Activated naive CD8-positive, alpha-beta T cell treated with anti-CD3 and anti-CD28 coated beads, Interleukin-2, amount 10 ng/mL, durations not matched to agents 7 days and 5 days (primary cell): ENCODE results near the gene DUSP10. TPM values are rescaled to one million over a fixed set of nuclear protein-coding genes. Genes with fewer than 3 reads are reported as not detected.
A peak's percentile ranks its signal among the peaks of the same experiment; 100 is the strongest.

ENCODE experiments used
- ATAC-seq: fragments of 150-1000 bp; cut with Tn5 transposase; one replicate; pipeline ENCODE4 v1.10.0; 2021; ENCODE audit warnings: low read depth, moderate library complexity
- POLR2A ChIA-PET: fragments of 350-600 bp; sonication (Branson Sonifier 250); formaldehyde crosslinking; loops from one replicate; lab custom pipeline; 2021; ENCODE audit warnings: antibody characterized with exemption; lab: Charles Lee
- DNase-seq: peaks from one replicate; pipeline ENCODE4 v3.0.0; 2021
- H3K27ac Mint-ChIP-seq: one replicate; pipeline ENCODE4 v1.8.0; 2022; ENCODE audit warnings: mild to moderate bottlenecking, mixed read lengths
- H3K27me3 Mint-ChIP-seq: one replicate; pipeline ENCODE4 v1.8.0; 2022; ENCODE audit warnings: mild to moderate bottlenecking, moderate library complexity, mixed read lengths
- H3K36me3 Mint-ChIP-seq: one replicate; pipeline ENCODE4 v1.8.0; 2021; ENCODE audit warnings: mild to moderate bottlenecking, mixed read lengths
- H3K4me1 Mint-ChIP-seq: one replicate; pipeline ENCODE4 v1.8.0; 2021; ENCODE audit warnings: mixed read lengths
- H3K4me3 Mint-ChIP-seq: one replicate; pipeline ENCODE4 v1.8.0; 2022; ENCODE audit warnings: mild to moderate bottlenecking, moderate library complexity, mixed read lengths
- H3K9me3 Mint-ChIP-seq: one replicate; pipeline ENCODE4 v1.8.0; 2021; ENCODE audit warnings: mixed read lengths
- total RNA-seq, 2 experiments: library from RNA; stranded (reverse); gene quantifications; one replicate each; pipeline ENCODE4 v1.2.3, GENCODE V29; 2021

The DUSP10 gene
- total RNA-seq, 2 experiments from 2014 or later = 14.8 to 15.7 TPM

DNA sequence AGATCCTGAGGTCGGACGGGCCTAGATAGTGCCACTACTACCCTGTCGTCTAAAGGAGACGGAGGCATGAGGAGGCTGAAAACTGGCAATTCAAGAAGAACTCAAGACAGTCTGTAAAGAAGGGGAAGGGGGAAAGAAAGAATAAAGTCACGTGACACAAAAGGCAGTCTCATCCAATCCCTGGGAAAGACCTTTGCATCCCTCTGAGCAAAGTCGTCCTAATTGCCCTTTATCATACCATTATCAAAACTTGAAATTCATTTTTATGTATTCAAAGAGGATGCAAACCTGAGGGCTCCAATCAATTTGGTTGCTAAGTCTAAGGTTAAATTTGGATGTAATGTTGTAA is 2.2 kb downstream of the DUSP10 start:
- ATAC-seq (no peak), DNase-seq (no peak)
- H3K4me3 Mint-ChIP-seq = peak overlapping the region; percentile 54
- H3K4me1 Mint-ChIP-seq = peaks cover 48% of the 10 kb centered on the region
- POLR2A ChIA-PET = interaction anchor here (2.9 to 5.4 kb wide), 2 partner anchors 15 to 28 kb away, joined by 22 to 159 read pairs; no protein-coding TSS in a partner anchor
- H3K9me3 Mint-ChIP-seq = peaks cover 1% of the 10 kb centered on the region
- H3K27me3 Mint-ChIP-seq = no peaks in the 10 kb centered on the region
- peaks cover 44% of the 10 kb centered on the region for H3K36me3 Mint-ChIP-seq
- H3K27ac Mint-ChIP-seq = no peak overlapping the region

DNA sequence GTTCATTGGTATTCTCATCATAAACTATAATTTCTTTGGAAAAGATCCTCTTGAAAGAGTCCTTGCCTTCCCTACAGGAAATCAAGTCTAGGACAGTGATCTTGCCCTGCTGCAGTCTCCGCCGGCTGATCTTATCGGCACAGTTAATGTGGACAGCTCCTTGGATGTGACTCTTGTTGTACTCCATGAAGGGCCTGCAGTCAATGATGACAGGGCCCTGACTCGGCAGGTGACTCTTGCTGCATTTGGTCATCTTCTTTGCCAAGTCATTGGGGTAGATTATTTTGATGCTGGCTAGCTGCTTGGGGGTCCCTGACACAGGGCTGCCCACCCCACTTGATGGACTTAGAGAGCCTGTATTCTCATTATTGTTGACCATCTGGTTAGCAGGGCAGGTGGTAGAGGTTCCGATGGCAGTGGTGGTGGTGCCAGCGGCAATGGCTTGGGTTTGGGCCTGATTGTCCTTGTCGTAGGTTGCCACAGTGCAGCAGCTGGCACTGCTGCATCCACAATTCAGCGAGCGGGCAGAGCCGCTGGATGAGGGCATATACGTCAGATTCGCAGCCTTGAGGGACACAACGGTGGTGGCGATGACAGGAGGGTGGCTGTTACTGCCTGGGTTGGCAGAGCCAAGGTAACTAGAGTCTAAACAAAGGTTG is 2.7 kb downstream of the DUSP10 start:
- H3K4me3 Mint-ChIP-seq = peak overlapping the region; percentile 54
- peaks cover 45% of the 10 kb centered on the region for H3K36me3 Mint-ChIP-seq
- no peaks in the 10 kb centered on the region for H3K27me3 Mint-ChIP-seq
- ATAC-seq (no peak), DNase-seq (no peak)
- H3K4me1 Mint-ChIP-seq = peaks cover 52% of the 10 kb centered on the region
- POLR2A ChIA-PET = interaction anchor here (5.4 kb wide), 1 partner anchor 28 kb away, joined by 159 read pairs; no protein-coding TSS in a partner anchor
- H3K27ac Mint-ChIP-seq = no peak overlapping the region
- peaks cover 1% of the 10 kb centered on the region for H3K9me3 Mint-ChIP-seq

DNA sequence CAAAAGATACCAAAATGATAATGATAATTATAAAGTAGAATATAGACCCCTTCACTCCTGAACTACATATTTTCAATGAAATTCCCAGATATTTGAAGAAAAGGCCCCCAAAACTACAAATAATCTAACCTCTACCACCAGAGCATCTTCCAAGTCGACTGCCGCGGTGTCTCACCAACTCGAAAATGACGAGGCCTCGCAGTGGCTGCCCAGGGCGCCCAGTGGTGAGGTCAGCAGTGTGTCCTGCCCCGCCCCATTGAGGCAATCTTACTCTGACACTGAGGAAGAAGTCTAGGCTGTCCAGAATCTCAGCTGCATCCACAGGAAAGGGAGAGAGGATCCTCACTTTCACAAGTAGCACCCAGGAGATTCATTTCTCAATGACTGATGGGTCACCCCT is 5.2 kb downstream of the DUSP10 start:
- no peak overlapping the region for H3K27ac Mint-ChIP-seq
- DNase-seq = no peak
- no peaks in the 10 kb centered on the region for H3K27me3 Mint-ChIP-seq
- peaks cover 63% of the 10 kb centered on the region for H3K36me3 Mint-ChIP-seq
- POLR2A ChIA-PET = no interaction called here
- peak overlapping the region; percentile 35 for H3K4me3 Mint-ChIP-seq
- peaks cover 1% of the 10 kb centered on the region for H3K9me3 Mint-ChIP-seq
- ATAC-seq = no peak
- peaks cover 60% of the 10 kb centered on the region for H3K4me1 Mint-ChIP-seq

DNA sequence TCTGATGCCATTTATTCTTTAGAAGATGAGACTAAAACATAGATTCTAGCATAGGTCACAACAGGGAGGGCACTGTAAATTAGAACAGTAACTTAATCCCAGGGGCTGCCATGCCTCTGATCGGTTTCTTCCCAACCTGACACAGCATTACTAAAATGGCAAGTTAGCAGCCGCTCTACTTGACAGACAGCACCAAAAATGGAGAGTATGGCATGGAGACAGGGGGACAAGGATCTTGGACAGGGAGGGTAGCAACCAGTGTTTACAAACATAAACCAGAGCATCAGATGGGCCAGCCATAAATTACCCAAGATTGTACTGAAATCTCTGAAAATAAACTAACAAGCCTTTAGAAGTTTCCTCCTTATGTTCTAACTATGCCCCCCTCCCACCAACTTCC is 5.9 kb downstream of the DUSP10 start:
- POLR2A ChIA-PET = interaction anchor here (0.6 kb wide), 1 partner anchor 1036 kb away, joined by 3 read pairs; no protein-coding TSS in a partner anchor
- no peak for ATAC-seq
- H3K4me3 Mint-ChIP-seq = no peak overlapping the region
- H3K36me3 Mint-ChIP-seq = peaks cover 65% of the 10 kb centered on the region
- DNase-seq = no peak
- peaks cover 60% of the 10 kb centered on the region for H3K4me1 Mint-ChIP-seq
- peak overlapping the region; percentile 59 for H3K27ac Mint-ChIP-seq
- H3K27me3 Mint-ChIP-seq = no peaks in the 10 kb centered on the region
- H3K9me3 Mint-ChIP-seq = peaks cover 1% of the 10 kb centered on the region

DNA sequence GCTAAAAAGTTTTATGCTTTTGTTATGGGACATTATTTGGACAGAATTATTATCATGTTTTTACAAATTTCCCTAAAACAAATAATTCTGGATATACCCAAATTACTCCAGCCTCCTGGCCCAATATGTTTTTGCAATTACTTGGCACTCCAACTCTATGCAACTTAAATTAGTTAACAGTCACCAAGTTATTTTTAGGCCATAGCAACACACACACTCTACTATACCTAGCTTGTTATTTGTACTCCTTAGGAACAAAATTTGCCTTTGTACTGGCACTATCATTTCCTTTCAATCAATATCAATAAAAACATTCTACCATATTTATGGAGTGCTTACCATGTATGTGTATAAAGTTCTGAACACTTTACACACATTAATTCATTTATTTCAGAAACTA is 7.7 kb downstream of the DUSP10 start:
- Mint-ChIP-seq H3K4me3 (peak overlapping the region; percentile 15), H3K27me3 (no peaks in the 10 kb centered on the region), H3K4me1 (peaks cover 70% of the 10 kb centered on the region), H3K36me3 (peaks cover 69% of the 10 kb centered on the region), H3K9me3 (peaks cover 1% of the 10 kb centered on the region), H3K27ac (no peak overlapping the region)
- no peak for DNase-seq
- POLR2A ChIA-PET = interaction anchor here (1.0 kb wide), 2 partner anchors 9 to 21 kb away, joined by 4 read pairs; no protein-coding TSS in a partner anchor
- ATAC-seq = no peak

DNA sequence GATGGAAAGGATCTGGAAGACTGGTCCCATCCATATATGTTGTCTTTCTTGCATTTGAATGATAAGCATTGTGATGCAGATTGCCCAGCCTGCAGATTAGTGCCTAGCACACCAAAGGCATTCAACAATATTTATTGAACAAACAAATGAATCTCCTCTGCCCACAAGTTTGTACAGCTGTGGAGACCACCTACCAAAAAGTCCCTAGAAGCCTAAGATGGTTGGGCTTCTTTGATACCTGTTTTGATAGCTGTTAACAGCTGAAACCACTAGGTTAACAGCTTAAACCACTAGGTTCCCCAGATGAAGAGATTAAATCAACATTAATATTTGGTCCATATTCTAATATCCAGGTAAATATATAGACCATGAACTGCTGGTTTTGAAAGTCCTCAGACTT is 9.8 kb downstream of the DUSP10 start:
- no peak overlapping the region for H3K4me3 Mint-ChIP-seq
- H3K27ac Mint-ChIP-seq = no peak overlapping the region
- ATAC-seq (no peak), DNase-seq (no peak)
- peaks cover 63% of the 10 kb centered on the region for H3K36me3 Mint-ChIP-seq
- POLR2A ChIA-PET = no interaction called here
- H3K4me1 Mint-ChIP-seq = peaks cover 73% of the 10 kb centered on the region
- H3K9me3 Mint-ChIP-seq = peaks cover 2% of the 10 kb centered on the region
- no peaks in the 10 kb centered on the region for H3K27me3 Mint-ChIP-seq

DNA sequence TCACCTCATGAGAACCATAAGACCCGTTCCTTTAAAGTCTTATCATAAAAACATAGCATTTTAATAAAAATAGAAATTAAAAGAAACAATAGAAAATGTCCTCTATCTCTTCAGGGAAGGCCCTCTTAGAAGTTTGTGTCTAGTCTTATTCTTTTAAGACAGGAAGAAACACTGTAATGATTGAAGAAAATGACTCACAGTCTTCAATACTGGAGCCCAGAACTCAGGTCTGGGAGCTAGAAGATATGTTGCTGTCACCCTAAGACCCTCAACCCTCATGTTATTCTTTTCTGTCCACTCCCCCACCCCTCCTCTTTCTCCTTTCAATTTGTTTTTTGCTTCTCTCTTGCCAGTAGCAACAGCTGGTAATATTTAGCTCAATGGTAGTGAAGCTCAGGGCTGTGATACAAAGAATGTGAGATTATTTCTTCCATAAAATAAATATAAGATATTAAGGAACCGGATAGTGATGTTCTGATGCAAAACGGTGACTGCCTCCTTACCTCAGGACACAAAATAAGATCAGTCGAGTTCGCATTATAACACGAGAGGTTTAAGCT is 12.0 kb downstream of the DUSP10 start:
- POLR2A ChIA-PET = interaction anchor here (0.6 to 1.7 kb wide), 3 partner anchors 11 to 71 kb away, joined by 3 to 14 read pairs (median 7); partner anchors contain the start of gene DUSP10
- Mint-ChIP-seq H3K4me3 (peak overlapping the region; percentile 9), H3K27me3 (no peaks in the 10 kb centered on the region), H3K4me1 (peaks cover 72% of the 10 kb centered on the region), H3K36me3 (peaks cover 60% of the 10 kb centered on the region), H3K27ac (peak overlapping the region; percentile 60), H3K9me3 (peaks cover 6% of the 10 kb centered on the region)
- no peak for ATAC-seq
- DNase-seq = no peak

DNA sequence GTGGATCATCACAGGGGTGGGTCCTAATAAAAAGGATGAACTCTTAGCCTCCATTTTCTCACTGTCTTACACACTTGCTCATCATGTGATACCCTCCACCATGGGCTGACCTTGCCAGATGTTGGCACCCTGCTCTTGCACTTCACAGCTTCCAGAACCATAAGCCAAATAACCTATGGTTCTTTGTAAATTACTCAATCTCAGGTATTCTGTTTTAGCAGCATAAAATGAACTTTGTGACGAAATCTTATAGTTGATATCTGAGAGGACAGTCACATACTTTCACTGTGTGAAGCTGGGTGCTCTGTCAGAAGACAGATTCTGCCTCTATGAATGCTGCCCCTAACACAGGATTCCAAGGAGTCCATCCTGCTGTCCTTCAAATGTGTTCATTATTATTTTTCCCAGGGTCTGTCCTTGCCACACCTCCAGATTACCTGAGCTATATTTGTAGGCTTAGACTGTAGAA is 13.8 kb downstream of the DUSP10 start:
- Mint-ChIP-seq H3K4me1 (peaks cover 62% of the 10 kb centered on the region), H3K9me3 (peaks cover 12% of the 10 kb centered on the region), H3K27me3 (no peaks in the 10 kb centered on the region), H3K27ac (peak overlapping the region; percentile 84), H3K4me3 (peak overlapping the region; percentile 49), H3K36me3 (peaks cover 65% of the 10 kb centered on the region)
- DNase-seq (no peak), ATAC-seq (no peak)
- POLR2A ChIA-PET = interaction anchor here (0.7 to 1.3 kb wide), 3 partner anchors 11 to 15 kb away, joined by 4 read pairs; partner anchors contain the start of gene DUSP10

DNA sequence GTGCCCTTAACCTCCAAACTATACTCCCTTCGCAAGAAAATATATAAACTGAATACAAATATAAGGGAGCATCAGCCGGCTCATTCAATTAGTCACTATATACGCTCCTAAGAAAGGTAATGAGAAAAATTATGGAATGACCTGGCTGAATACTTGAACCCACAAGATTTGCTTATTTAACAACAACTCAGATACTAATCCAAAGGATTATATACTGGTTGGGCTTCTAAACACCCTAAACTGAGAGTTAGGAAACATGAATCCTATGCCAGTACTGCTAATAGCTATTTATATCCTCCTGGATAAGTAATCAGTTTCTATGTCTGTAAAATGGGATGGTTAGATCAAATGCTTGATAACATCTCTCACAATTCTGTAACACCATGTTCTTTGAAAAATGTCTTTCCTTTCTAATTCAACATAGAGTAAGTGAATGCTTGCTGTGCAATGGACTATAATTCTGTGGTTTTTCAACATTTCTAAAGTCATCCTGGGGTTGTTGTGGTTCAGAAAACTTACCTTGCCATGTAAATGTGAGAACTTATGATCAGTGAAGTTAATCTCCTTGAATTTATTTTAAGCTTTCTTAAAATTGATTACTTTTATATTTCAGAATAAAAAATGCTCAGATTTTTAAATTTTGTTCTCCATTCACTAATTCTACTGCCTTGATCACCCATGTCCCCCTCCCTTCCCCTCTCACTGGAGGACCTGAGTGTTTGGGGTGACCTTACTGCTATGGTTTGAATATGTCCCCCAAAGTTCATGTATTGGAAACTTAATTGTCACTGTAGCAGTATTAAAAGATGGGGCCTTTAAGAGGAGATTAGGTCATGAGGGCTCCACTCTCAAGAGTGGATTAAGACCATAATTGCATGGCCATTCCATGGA is 14.5 kb downstream of the DUSP10 start:
- Mint-ChIP-seq H3K27ac (peak overlapping the region; percentile 84), H3K36me3 (peaks cover 68% of the 10 kb centered on the region), H3K27me3 (no peaks in the 10 kb centered on the region), H3K9me3 (peaks cover 18% of the 10 kb centered on the region), H3K4me3 (peak overlapping the region; percentile 49), H3K4me1 (peaks cover 63% of the 10 kb centered on the region)
- ATAC-seq (peak; percentile 39), DNase-seq (no peak)
- POLR2A ChIA-PET = interaction anchor here (0.6 to 1.3 kb wide), 2 partner anchors 14 to 100 kb away, joined by 4 read pairs; no protein-coding TSS in a partner anchor

DNA sequence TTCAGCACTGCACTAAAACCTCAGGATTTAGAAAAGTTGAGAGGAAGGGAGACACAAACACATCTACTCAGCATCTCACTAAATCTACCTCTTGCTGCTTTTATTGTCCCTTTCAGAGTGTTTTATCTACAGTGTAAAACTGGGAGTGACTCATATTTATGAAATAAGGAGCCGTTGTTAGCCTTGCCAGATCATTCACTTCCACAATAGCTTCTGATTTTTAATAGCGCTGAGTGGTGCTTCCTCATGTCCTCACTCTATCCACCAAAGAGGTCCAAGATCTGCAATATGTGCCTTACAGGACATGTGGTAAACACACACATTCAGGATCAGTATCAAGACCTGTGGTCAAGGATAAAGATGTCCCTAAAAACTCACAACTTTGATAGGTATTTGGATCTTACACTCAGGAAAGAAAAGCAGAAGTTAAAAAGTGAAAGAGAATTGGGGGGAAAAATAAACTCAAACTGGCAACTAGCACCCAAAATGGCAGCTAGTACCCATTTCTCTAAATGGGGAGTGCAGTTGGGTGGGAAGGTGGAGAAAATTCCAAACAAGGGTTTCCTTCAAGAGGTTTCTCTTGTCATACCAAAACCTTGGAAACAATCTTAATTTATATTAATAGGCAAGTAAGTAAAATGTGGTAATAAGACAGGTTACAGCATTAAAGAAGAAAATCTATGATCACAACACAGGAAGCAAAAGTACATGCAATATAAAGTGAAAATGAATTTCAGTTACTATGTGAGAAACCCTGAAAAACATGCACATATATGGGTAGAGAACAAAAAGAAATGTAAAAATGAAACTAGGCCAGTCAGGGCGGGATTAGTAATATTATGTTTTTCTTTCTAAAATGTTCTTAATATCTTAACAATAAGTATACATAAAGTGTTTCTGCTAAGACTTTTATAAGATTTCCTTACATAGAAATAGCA is 15.9 kb downstream of the DUSP10 start:
- Mint-ChIP-seq H3K27ac (peak overlapping the region; percentile 91), H3K36me3 (peaks cover 75% of the 10 kb centered on the region), H3K4me3 (peak overlapping the region; percentile 79), H3K4me1 (peaks cover 66% of the 10 kb centered on the region), H3K27me3 (no peaks in the 10 kb centered on the region), H3K9me3 (peaks cover 20% of the 10 kb centered on the region)
- DNase-seq (no peak), ATAC-seq (peak; percentile 75)
- POLR2A ChIA-PET = interaction anchor here (1.1 to 3.9 kb wide), 4 partner anchors 13 to 53 kb away, joined by 3 to 22 read pairs (median 6); partner anchors contain the start of gene DUSP10

DNA sequence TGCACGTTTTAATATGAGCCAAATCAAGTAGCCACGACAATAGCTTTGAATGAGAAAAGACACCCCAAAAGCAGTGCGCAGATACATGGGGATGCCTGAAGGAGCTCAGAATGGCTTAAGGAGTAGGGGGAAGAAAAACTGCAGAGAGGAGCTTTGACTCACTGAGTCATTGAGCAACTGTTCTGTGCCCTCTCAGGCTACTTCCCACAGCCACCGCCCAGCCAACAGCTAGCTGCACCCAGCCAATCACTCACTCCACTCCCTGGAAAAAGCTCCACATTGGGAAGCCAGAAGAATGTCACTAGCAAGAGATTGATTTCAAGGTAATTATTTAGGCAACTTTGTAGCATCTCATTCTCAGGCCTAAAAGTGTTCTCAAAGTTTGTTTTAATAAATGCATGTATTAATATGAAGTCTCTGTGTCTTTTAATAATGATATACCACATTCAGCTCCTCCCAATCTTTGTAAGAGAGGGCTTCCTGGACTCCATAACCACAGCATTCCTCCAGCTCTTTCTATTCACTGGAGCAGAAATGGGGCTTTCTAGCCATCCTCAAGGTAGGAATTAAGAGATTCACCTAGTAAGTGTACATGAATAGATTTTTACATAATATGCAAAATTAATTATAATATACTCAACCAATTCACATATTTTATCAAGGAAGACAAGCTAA is 16.8 kb downstream of the DUSP10 start:
- Mint-ChIP-seq H3K4me3 (no peak overlapping the region), H3K27me3 (no peaks in the 10 kb centered on the region), H3K9me3 (peaks cover 20% of the 10 kb centered on the region), H3K27ac (peak overlapping the region; percentile 91), H3K4me1 (peaks cover 63% of the 10 kb centered on the region), H3K36me3 (peaks cover 75% of the 10 kb centered on the region)
- POLR2A ChIA-PET = interaction anchor here (1.1 to 3.9 kb wide), 4 partner anchors 12 to 54 kb away, joined by 3 to 22 read pairs (median 6); partner anchors contain the start of gene DUSP10
- DNase-seq = no peak
- no peak for ATAC-seq
